Hepatocyte (in vitro differentiated cells): ENCODE measurements around the gene RBM47.

Source experiments
- CTCF ChIP-seq: fragments of 200-600 bp; sonication (generic); IDR thresholded peaks from 2 replicates; pipeline ENCODE4 v1.5.1; 2016; ENCODE audit warnings: antibody characterized with exemption, mild to moderate bottlenecking; ENCODE audit not compliant: poor library complexity
- EZH2 ChIP-seq: fragments of 200-600 bp; sonication (generic); IDR thresholded peaks from 2 replicates; pipeline ENCODE4 v1.6.1; 2016; ENCODE audit warnings: antibody characterized with exemption, mild to moderate bottlenecking, borderline replicate concordance

- TF ChIP-seq CTCF = no peak
- TF ChIP-seq EZH2 = no peak
These were observed 171.6 kb downstream of the RBM47 start for GRCh38 chr4:40458109-40458508.
